ENCODE results near the gene PDAP1. TPM values are rescaled to one million over a fixed set of nuclear protein-coding genes. Genes with fewer than 3 reads are reported as not detected.

The PDAP1 gene
- total RNA-seq, 1 experiment from 2014 or later: 150 TPM

DNA sequence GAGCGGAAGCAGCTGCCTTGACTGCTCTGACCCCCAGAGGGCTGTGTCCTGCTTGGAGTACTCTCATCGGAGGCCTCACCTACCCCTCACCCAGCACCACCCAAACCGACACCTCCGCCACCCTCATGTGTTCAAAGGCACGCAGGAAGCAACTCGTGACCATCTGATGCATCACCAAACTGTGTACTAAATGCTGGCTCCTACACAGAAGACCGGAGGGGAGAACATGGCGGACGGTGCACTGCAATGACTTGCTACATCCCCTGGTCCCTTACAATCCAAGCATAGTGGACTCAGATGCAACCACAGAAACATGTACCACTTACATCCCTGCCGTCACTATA lies 3.4 kb downstream of the PDAP1 start:
- H3K4ac ChIP-seq (ENCODE audit: low read depth, low read length): no peak overlapping the region
- H3K36me3 Mint-ChIP-seq (ENCODE audit: insufficient read depth in 1 of 3, low read depth in 3 of 3): peaks cover 30 to 59% (median 51%) of the 10 kb centered on the region in 3 experiments
- H3K27me3 Mint-ChIP-seq (ENCODE audit: low read depth): no peaks in the 10 kb centered on the region
- no peak overlapping the region; a peak in 1 of 5 replicates for H3K4me3 Mint-ChIP-seq
- no peak overlapping the region for H2AFZ ChIP-seq (ENCODE audit: low read length)
- peaks cover 12% of the 10 kb centered on the region for H3K79me1 ChIP-seq (ENCODE audit: insufficient read depth, low read depth, low read length, poor library complexity, severe bottlenecking)
- no CpG with 5 or more reads among the region's 10 CpGs for WGBS (ENCODE audit: extremely low coverage, insufficient read length, low lambda C conversion rate)
- H3K56ac ChIP-seq (ENCODE audit: insufficient read length, low read depth, low read length): no peak overlapping the region
- H4K5ac ChIP-seq (ENCODE audit: insufficient read length, low read depth, low read length): no peak overlapping the region
- no peak overlapping the region for H3K18ac ChIP-seq (ENCODE audit: insufficient read length, low read depth, low read length)
- no peak overlapping the region for H2AK5ac ChIP-seq (ENCODE audit: insufficient read length, low read length)
- H4K20me1 ChIP-seq (ENCODE audit: control insufficient read depth, insufficient read depth, insufficient read length): no peaks in the 10 kb centered on the region
- no peak overlapping the region for H4K91ac ChIP-seq (ENCODE audit: insufficient read length, low read depth, low read length)
- H3K14ac ChIP-seq (ENCODE audit: insufficient read depth, low read length): no peak overlapping the region
- H3K9ac ChIP-seq (ENCODE audit: extremely low read depth, insufficient read length, low read length): no peak overlapping the region
- no peaks in the 10 kb centered on the region for H3K9me3 ChIP-seq (ENCODE audit: control insufficient read depth, low read depth, low read length)
- no peak overlapping the region for H3K23ac ChIP-seq (ENCODE audit: insufficient read length, low read depth, low read length)
- no peak overlapping the region for H3T11ph ChIP-seq (ENCODE audit: low read length)
- peak overlapping the region in 2 of 3 experiments; percentile 10 to 70; a peak in 2 of 7 replicates for H3K27ac Mint-ChIP-seq
- H2BK20ac ChIP-seq (ENCODE audit: low read depth, low read length, poor library complexity, severe bottlenecking): no peak overlapping the region
- H3K27ac ChIP-seq (ENCODE audit: insufficient read length, low read depth, low read length): no peak overlapping the region
- TF ChIP-seq, protein P1, sequence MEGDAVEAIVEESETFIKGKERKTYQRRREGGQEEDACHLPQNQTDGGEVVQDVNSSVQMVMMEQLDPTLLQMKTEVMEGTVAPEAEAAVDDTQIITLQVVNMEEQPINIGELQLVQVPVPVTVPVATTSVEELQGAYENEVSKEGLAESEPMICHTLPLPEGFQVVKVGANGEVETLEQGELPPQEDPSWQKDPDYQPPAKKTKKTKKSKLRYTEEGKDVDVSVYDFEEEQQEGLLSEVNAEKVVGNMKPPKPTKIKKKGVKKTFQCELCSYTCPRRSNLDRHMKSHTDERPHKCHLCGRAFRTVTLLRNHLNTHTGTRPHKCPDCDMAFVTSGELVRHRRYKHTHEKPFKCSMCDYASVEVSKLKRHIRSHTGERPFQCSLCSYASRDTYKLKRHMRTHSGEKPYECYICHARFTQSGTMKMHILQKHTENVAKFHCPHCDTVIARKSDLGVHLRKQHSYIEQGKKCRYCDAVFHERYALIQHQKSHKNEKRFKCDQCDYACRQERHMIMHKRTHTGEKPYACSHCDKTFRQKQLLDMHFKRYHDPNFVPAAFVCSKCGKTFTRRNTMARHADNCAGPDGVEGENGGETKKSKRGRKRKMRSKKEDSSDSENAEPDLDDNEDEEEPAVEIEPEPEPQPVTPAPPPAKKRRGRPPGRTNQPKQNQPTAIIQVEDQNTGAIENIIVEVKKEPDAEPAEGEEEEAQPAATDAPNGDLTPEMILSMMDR (conservative IDR thresholded peaks at IDR 0.05): no peak
- no peak overlapping the region for H2BK5ac ChIP-seq (ENCODE audit: insufficient read length, low read length)
- no peaks in the 10 kb centered on the region for H3K9me3 Mint-ChIP-seq
- DNase-seq: no peak
- H2BK120ac ChIP-seq (ENCODE audit: low read depth, low read length, poor library complexity, severe bottlenecking): no peak overlapping the region
- H3K27me3 ChIP-seq (ENCODE audit: insufficient read depth, low read length): no peaks in the 10 kb centered on the region
- H3K4me1 Mint-ChIP-seq: peaks cover 17 to 18% of the 10 kb centered on the region in 2 experiments
- H3K23me2 ChIP-seq (ENCODE audit: insufficient read length, low read depth, low read length, poor library complexity, severe bottlenecking): peaks cover 16% of the 10 kb centered on the region
- no peak overlapping the region for H2BK12ac ChIP-seq (ENCODE audit: insufficient read length, low read depth, low read length)
- H3K4me1 ChIP-seq (ENCODE audit: insufficient read depth, low read length): no peaks in the 10 kb centered on the region
- H3K79me2 ChIP-seq (ENCODE audit: insufficient read depth, low read length): peaks cover 34% of the 10 kb centered on the region
- H4K8ac ChIP-seq (replicated peaks; ENCODE audit: insufficient read length, low read depth, low read length): no peak overlapping the region
- H3K4me2 ChIP-seq (ENCODE audit: insufficient read depth, insufficient read length, low read length): no peak overlapping the region
- H2BK15ac ChIP-seq (ENCODE audit: low read depth, low read length): no peak overlapping the region

Measured in H9 (cell line).